GM18498 (cell line): Measurements from ENCODE around the gene MTUS2.
A peak's percentile ranks its signal among the peaks of the same experiment; 100 is the strongest.

Source experiments
- ATAC-seq: cut with Tn5 transposase; IDR thresholded peaks from one replicate; pipeline ENCODE4 v1.9.1; 2021; ENCODE audit warnings: mild to moderate bottlenecking, moderate library complexity; ENCODE audit not compliant: unreplicated experiment

The MTUS2 gene

DNA sequence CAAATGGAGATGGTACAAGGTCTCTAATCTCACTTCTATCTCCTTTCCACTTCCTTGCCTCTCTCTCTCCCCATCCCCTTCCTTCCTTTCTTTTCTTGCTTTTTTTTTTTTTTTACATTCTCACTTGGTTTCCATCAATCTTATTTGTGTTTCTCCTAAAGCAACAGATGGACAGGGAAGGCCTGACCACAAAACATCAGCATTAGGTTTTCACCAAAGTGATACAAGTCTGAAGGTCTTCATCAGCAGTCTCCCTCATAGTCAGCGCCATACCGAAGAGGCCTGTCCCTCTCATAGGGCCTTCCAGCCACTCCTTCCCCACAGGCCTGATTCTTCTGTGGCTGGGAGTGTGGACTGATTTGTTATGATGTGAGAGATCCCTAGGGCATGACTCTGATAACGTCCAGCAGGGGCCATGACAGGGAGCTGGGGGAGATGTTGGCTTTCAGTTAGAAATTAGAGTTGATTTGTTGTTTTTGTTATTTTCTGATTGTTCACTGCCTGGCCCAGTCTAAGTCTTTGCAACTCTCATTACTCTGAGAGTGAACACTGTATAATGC, 616.7 kb downstream of the MTUS2 start:
- ATAC-seq: no peak

DNA sequence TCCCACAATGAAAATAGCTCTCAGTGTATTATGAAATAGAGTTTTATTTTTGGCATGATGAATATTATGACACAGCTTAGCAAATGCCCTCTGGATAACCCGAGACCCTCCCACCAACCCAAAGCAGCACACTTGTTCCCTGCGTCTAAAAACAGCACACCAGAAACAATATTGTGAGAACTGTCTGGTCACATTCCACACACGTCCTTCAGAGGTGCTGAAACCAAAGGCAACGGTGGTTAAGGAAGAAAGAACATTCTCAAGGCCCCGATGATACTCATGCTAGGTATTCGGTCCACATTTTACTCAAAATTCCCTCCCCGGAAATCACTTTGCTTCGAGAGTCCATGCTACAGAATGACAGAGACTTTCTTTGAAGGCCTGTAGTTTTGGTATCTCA, 618.6 kb downstream of the MTUS2 start:
- no peak for ATAC-seq

DNA sequence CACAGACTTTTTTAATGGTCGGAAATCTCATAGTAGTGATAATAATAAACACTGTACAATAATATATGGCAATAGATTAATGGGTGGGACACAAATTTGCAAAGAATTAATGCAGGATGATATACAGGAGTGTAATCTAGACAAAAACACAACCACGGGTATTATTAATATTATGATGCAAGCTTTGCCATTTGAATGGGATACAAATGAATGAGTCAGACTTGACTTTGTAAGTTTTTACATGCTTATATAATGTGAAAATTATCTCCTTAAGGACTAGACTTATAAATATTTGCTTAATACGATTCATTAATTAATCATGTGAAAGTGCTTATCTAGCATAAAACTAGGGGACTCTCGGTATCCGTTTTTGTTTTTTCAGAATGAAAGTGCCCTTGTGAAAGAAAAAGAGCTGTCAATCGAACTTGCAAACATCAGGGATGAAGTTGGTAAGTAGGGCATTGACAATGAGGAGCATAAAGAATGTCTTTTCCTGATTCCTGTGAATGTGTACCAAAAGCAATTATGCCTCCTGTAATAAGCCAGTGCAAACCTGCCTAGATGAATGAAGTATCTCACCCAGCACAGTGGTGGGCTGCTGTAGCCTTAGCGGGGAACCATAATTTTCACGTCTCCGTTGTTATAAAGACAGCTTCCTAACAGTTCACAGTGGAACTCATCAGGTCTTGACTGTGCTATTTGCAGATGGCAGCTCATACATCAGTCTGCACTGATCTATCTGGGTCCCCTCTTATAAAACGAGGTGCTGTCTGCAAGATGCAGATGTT, 619.7 kb downstream of the MTUS2 start:
- no peak for ATAC-seq

DNA sequence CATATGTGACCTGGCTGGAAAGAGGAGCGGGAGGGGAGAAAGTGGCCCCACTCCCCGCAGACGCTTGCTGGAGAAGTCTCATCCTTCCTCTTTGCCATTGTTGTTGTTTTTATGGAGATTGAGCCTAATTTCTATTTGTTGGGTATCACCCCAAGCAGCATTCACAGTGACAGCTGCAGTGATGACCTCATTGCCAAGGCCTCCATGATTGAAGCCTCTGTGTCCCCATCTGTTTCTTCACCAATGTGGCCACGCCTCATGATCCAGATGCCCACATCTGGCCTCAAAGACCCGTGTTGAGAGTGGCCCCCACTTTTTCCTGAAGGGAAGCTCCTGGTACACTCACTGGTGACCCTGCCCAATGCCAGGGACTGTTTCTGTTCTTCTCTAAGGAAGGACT, 621.2 kb downstream of the MTUS2 start:
- ATAC-seq: no peak

DNA sequence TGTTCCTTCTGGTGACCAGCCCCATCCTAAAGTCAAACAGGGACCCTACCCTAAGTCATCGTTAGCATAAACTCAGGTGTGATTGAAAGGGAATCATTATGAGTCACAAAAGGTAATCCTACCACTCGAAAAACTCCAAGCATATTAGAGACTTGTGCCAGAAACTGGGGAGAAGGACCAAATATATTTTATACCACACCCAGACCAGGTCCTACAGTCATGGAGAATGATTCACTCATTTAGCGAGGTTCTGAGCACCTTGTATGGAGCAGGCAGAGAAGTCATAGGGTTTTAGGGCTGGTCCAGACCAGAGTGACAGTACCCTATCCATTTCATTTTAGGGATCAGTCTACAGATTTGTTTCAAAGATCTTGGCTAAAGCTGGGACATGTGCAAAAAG, 625.9 kb downstream of the MTUS2 start:
- ATAC-seq: no peak

DNA sequence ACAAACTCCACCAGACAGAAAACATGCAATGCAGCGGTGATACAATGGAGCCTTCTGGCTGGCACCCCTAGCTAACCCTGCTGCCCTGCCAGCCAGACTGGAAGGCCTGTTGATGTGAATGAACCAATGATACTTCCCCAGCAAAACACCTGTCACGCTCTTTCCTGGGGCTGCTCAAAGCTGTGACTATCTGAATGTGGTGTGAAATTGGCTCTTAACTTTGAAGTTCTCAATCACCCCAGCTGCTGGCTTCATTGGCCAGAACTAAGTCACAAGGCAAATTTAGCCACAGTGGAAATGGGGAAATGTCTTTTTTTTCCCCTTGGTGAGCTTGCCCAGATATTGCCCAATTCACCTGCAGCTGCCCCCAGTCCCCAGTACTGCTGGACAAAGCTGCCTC, 628.0 kb downstream of the MTUS2 start:
- ATAC-seq: no peak

DNA sequence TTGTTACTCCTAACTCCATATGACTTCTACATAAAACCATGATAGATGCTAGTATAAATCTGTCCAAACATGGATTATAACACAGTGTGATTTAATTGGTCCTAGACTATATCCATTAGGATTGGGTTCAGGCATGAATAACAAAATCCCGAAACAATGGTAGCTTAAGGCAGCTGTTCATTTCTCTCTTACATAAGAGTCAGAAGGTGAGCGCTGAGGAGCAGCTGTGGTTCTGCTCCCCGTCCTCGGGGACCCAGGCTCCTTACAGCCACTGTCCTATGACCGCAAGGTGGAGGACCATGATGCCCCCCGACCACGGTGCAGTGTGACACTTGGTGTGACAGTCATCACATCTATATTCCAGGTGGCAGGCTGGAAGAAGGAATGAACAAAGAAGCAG, 629.6 kb downstream of the MTUS2 start:
- ATAC-seq: no peak

DNA sequence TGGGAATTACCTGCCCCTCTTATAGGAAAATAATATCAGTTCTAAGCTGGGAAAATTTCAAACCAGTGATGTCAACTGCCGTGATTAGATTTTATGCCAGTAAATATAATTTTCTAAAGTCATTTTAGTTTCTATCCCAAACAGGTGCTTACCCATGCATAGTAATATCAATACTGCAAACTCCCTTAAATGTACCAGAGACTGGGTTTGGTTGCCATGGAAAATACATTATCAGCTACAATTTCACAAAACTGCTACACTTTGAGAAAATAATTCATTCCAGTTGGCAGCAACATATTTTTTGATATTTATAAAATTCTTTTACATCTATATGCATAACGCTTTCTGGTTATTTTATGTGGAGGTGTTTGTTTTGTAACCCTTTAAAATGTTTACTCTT, 631.8 kb downstream of the MTUS2 start:
- no peak for ATAC-seq

DNA sequence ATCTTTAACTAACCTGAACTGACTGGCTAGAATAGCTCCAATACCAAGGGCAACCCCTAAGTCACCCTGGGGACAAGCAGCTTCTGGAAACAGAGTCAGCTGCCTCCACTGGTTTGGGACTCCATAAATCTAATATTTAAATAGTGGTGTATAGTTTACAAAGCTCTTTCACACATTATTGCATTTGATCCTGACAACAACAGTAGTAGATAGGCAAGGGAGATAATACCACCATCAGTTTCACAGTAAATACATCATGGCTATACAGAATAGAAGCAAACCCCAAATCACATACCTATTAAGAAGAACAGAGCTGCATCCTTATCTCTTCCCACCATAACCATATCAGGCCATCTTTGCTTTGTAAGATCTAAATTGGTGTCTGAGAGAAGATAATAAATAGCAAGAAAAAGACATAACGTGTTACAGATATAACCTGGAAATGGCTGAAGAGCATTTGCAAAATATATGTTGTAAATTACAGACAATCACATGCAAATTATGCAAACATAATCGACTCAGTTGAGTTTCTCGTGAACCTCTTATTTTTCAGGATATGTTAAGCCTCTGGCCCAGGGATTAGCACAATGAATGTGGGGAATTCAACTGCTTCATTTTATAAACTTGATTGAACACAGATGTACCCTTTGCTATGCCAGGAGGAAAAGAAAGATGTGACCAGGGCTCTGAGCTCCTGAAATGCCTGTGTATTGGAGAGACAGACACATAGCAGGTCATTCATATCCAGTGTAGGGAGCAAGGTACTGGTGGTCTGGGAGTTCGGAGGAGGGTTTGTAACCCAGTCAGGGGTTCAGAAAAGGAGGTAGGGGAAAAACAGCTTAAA, 632.9 kb downstream of the MTUS2 start:
- ATAC-seq: no peak

DNA sequence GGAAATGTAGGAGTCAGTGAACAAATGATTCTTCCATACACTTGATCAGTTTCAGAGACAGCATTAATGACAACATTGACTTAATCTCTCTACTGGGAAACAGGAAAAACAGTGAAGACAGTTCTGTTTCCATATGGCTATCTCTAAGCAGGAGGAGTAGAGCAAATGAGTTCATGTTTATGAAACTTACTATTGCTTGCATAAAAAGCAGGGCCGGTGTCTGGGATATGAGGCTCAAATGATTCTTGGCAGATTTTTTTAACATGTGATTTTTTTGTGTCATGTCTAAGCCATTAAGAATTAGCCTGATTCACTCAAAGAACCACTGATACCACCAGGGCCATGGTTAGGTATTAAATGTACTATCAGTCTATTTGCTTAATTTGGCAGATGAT, 633.5 kb downstream of the MTUS2 start:
- no peak for ATAC-seq

DNA sequence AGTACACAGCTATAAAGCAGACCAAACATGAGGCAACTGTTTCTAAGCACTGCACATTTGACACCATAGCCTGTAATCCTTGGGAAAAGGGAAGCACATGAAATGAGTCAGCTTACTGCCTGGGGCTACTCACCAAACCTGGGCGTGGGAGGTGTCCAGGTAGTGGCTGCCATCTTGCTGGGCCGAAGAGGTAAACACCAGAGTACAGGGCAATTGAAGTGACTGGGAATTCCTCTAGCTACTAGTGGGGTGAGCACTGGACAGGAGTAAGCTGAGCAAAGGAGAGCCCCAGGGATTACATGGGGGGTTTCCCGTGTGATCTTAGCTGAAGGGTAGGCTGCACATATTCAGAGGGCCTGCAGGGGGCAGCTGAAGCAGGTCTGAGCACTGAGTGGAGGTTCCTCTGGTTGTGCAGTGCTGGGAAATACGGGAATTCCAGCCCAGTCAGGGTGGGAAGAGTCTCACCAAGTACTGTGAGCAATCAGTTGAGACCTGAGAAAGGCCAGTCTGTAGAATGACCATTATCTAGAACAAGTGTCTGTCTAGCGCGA, 634.9 kb downstream of the MTUS2 start:
- ATAC-seq: peak; percentile 63

DNA sequence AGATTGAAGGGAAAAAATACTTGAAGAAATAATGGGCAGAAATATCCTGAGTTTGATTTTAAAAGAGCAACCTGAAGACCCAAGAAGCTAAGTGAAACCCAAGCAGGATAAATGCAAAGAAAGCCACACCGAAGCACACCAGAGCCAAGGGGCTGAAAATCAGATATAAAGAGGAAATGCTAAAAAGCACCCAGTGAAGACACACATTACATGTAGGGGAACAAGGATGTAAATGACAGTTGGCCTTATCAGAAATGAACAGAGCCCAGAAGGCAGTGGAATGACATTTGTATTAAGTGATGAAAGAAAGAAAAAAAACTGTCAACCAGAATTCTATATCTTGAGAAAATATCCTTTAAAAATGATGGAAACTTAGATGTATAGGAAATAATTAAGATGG, 636.3 kb downstream of the MTUS2 start:
- ATAC-seq: no peak

DNA sequence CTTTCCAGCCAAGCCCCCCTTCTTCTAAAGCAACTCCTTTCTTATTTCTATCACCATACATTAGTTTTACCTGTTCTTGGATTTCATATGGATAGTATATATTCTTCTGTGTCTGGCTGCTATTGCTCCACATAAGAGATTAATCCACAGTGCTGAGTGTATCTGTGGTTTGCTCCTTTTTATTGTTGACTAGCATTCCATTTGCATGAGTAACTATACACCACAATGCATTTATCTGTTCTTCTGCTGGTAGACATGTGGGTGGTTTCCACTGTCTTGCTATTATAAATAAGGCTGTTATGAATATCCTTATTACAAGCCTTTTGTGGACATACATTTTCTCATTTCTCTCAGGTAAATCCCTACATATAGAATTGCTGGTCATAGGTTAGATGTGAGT, 637.2 kb downstream of the MTUS2 start:
- no peak for ATAC-seq

DNA sequence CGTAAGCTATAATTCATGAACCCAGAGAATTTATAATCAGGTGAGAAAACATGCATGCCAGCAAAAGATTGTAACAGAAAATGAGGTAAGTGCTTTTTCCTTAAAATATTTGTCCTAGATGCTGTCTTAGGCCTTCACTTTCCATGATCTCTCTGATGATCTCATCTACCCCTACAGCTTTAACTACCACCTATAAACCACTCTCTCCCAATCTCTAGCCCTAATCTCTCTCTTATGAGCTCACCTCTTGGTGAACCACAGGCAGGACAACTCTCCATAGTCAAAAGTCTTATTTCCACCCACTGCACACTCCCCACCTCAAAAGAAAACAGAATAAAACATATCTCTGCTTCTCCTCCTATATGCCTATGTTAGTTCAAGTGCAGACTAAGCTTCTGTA, 638.3 kb downstream of the MTUS2 start:
- no peak for ATAC-seq

DNA sequence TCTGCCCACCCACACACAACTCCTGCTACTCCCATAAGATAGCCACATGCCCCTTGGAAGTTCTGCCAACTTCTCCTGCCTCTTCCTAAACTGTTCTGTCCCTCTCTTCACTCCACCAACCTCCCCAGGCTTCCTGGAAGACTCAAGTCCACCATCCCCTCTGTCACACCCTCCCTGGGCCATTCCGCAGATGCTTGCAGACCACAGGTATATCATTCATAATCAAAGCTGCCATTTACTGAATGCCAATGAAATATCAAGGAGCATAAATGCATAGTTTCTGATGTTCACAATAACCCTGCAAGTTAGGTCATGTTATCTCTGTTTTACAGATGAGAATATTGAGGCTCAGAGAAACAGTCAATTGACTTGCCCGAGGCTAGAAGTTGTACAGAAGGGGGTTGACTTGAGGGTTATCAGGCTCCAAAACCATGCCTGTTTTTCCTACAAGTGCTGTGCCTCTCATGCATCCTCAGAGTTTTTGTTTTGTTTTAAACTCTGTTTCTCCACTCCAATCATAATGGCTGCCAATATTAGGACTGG, 639.7 kb downstream of the MTUS2 start:
- ATAC-seq: no peak

DNA sequence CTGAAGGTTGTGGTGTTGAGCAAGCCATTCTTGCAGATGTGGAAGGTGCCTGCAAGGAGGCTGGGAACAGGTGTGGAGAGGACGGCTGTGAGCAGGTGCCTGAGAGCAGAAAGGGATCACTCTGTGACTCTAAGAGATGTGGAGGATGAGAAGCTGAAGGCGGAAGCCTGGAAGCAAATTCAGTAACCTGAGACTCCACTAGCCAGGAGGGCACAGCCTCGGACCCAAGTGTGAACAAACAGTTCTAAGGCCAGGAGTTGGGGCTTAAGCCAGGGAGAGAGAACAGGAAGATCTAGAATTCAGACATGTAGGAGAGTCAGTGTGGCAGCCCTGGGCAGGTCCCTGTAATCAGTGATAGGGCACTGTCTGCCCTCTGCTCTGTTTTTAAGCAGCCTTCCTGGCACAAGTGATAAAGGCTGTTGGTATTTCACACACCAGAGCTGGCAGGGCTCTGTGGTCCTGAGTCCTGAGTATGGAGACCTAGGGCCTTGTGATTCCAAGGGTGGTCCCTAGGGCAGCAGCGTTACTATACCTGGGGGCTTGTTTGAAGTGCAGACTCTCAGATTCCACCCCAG, 644.1 kb downstream of the MTUS2 start:
- no peak for ATAC-seq

DNA sequence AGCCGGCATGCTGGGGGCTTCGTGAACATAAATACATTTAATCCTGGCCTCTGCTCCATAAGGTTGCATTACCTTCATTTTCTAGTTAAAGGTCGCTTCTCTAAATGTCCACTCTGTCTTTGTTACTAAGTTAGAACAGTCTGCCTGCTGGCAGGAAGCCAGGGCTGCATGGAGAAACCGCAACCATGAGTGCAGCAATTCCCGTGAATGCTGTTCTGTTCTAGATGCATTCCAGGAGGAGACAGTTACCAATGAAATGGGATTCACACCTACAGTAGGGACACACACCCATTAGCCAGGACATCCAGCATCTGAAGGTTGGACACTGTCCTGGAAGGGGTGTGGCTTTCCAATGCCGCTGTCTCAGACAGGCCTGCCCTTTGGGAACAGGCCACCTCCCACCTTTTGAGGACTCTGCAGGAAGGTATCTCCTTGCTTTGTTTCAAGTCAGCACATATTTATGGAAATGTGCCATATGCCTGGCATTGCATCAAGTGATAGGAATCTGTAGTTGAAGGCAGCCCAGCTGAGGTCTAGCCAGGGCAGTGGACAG, 645.7 kb downstream of the MTUS2 start:
- ATAC-seq: no peak

DNA sequence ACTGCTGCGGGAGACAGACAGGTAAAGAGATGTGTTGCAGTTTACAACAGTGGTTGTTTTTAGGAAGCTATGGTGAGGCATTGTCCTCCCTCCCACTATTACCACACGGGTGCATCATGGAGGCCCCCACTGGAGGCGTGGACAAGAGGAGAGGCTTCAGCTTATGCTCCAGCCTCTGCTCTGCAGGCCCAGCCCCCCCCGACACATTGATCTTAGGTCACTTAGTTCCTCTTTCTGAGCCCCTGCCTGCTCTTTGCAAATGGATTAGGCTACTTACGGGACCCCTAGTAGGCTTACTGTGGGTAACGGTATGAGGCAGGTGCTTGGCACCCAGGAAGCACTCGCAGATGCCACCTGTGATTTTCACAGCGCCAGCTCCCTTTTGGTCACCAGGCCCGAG, 651.4 kb downstream of the MTUS2 start:
- ATAC-seq: no peak

DNA sequence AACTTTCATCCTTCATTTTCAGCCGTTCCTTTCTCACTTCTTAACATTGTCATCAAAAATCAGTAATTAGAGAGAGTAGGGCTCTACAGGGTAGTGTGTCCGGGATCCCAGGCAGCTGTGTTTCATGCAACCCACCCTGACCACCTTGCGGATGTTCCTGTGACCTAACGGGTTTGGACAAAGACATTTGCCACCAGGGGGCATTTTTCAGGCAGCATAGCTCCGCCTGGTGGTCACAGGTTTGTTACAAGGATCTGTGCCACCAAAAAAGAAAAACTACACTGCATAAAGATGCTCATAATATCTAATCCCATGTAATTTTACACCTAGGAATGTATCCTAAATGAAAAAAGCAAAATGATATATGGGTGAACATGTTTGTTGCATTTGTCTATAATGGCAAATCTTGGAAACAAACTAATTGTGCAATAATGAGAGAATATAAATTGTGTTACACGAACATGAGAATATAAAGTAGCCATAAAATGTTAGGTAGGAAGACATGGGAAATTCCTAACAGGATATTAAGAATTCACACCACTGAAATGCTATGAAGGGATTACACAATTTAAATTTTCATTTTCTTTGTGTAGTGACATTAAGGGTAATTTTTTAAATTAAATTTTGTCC, 652.3 kb downstream of the MTUS2 start:
- peak; percentile 75 for ATAC-seq

DNA sequence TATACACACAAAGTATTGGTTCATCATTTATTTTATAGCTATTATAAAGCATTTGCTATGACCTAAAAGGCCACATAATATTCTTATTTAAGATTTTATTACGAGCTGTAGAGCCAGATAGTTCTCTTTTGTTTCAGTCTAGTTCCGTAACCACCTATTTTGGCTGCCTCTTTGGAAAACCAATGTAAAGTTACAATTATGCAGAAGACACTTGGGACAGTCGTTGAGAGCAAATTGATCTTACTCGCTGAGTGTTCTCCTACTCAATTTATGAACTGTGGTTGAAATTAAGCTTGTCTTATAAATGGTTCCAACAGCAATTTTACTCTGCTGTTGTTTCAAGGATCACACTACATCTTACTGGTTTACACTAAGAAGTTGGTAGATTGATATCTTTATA, 653.0 kb downstream of the MTUS2 start:
- ATAC-seq: no peak
